ENCODE measurements around the gene POM121C.
"Not testable (repeated sequence)": the region's sequence is repeated elsewhere in the genome, so short reads cannot be mapped to it uniquely, and the experiment has no call there.

DNA sequence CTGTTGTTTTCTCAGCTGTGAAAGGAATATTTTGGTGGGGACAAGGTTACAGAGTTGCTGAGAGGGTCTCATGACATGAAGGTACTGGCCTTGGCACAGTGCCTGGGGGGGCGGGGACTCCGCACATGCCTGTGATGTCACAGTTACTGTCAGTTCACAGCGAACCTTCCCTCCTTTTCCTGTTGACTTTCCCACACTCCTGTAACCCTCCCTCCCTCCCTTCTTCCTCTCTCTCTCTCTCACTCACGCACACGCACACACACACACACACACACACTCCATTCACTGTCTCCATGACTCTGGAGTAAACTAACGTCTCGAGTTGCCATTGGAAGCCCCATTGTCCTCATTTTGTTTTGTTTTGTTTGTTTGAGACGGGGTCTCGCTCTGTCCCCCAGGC, 118.8 kb downstream of the POM121C start:
- TF ChIP-seq CTCF (conservative IDR thresholded peaks at IDR 0.05 in 1 of 2, IDR thresholded peaks at IDR 0.05 in 1 of 2; ENCODE audit: extremely low read depth in 1 of 2, insufficient read depth in 1 of 2, low read depth in 1 of 2, low read length in 2 of 2); EZH2 (IDR thresholded peaks at IDR 0.05; ENCODE audit: borderline replicate concordance, low read length): not testable (repeated sequence)
